ENCODE data around the gene ADGRV1. TPM values are rescaled to one million over a fixed set of nuclear protein-coding genes. Genes with fewer than 3 reads are reported as not detected.
A peak's percentile ranks its signal among the peaks of the same experiment; 100 is the strongest.

The ADGRV1 gene
- total RNA-seq, 1 experiment from 2014 or later = 64.8 TPM

GRCh38 chr5:90675222-90675621 is 116.6 kb downstream of the ADGRV1 start:
- no peak overlapping the region for H3K18ac ChIP-seq (ENCODE audit: insufficient read length, low read depth, low read length)

More at GRCh38 chr5:90675222-90675621, 116.6 kb downstream of the ADGRV1 start:
- no peaks in the 10 kb centered on the region for H3K9me3 ChIP-seq (ENCODE audit: control insufficient read depth, low read depth, low read length)
- H3K14ac ChIP-seq (ENCODE audit: insufficient read depth, low read length) = no peak overlapping the region
- H2BK20ac ChIP-seq (ENCODE audit: low read depth, low read length, poor library complexity, severe bottlenecking) = no peak overlapping the region
- no peak overlapping the region for H2AFZ ChIP-seq (ENCODE audit: low read length)
- H2AK5ac ChIP-seq (ENCODE audit: insufficient read length, low read length) = no peak overlapping the region
- H3K79me2 ChIP-seq (ENCODE audit: insufficient read depth, low read length) = no peaks in the 10 kb centered on the region
- H3T11ph ChIP-seq (ENCODE audit: low read length) = no peak overlapping the region
- H3K27me3 ChIP-seq (ENCODE audit: insufficient read depth, low read length) = no peaks in the 10 kb centered on the region
- no peak overlapping the region for H3K9ac ChIP-seq (ENCODE audit: extremely low read depth, insufficient read length, low read length)
- no peaks in the 10 kb centered on the region for H3K23me2 ChIP-seq (ENCODE audit: insufficient read length, low read depth, low read length, poor library complexity, severe bottlenecking)
- no peak overlapping the region for H3K27ac ChIP-seq (ENCODE audit: insufficient read length, low read depth, low read length)
- no peak overlapping the region for H3K56ac ChIP-seq (ENCODE audit: insufficient read length, low read depth, low read length)
- no peak overlapping the region for H3K4me2 ChIP-seq (ENCODE audit: insufficient read depth, insufficient read length, low read length)
- H4K20me1 ChIP-seq (ENCODE audit: control insufficient read depth, insufficient read depth, insufficient read length) = no peaks in the 10 kb centered on the region
- H4K5ac ChIP-seq (ENCODE audit: insufficient read length, low read depth, low read length) = no peak overlapping the region
- Mint-ChIP-seq H3K27ac (peak overlapping the region in 2 of 3 experiments; percentile 42 to 67; a peak in 3 of 7 replicates), H3K4me3 (no peak overlapping the region), H3K27me3 (ENCODE audit: low read depth) (no peaks in the 10 kb centered on the region), H3K36me3 (ENCODE audit: insufficient read depth in 1 of 3, low read depth in 3 of 3) (peaks cover 3 to 24% (median 16%) of the 10 kb centered on the region in 3 experiments; a peak in 6 of 7 replicates), H3K4me1 (peaks cover 16% of the 10 kb centered on the region in 2 experiments), H3K9me3 (no peaks in the 10 kb centered on the region)
- H3K23ac ChIP-seq (ENCODE audit: insufficient read length, low read depth, low read length) = no peak overlapping the region
- no peak for DNase-seq
- H3K4me1 ChIP-seq (ENCODE audit: insufficient read depth, low read length) = no peaks in the 10 kb centered on the region
- H2BK5ac ChIP-seq (ENCODE audit: insufficient read length, low read length) = no peak overlapping the region
- no peak overlapping the region for H2BK120ac ChIP-seq (ENCODE audit: low read depth, low read length, poor library complexity, severe bottlenecking)
- H4K8ac ChIP-seq (replicated peaks; ENCODE audit: insufficient read length, low read depth, low read length) = no peak overlapping the region
- no peak overlapping the region for H2BK15ac ChIP-seq (ENCODE audit: low read depth, low read length)
- H3K4ac ChIP-seq (ENCODE audit: low read depth, low read length) = no peak overlapping the region
- no peak overlapping the region for H4K91ac ChIP-seq (ENCODE audit: insufficient read length, low read depth, low read length)
- WGBS (ENCODE audit: extremely low coverage, insufficient read length, low lambda C conversion rate) = no CpG with 5 or more reads among the region's 8 CpGs
- TF ChIP-seq CTCF (conservative IDR thresholded peaks at IDR 0.05) = no peak
- H3K79me1 ChIP-seq (ENCODE audit: insufficient read depth, low read depth, low read length, poor library complexity, severe bottlenecking) = no peaks in the 10 kb centered on the region
- H2BK12ac ChIP-seq (ENCODE audit: insufficient read length, low read depth, low read length) = no peak overlapping the region

Measured in H9 (cell line).